SU-DHL-6 (cell line): ENCODE data around the gene NFATC3.

Source experiments
- H2AFZ ChIP-seq: fragments of 200-600 bp; sonication (generic); 2 replicates; pipeline ENCODE4 v1.6.1; 2014; ENCODE audit warnings: low read depth, mild to moderate bottlenecking, moderate library complexity, mixed read lengths, antibody characterized with exemption, low read length; ENCODE audit not compliant: severe bottlenecking
- H3F3A ChIP-seq: fragments of 200-600 bp; shearing (Covaris generic); 2 replicates; pipeline ENCODE4 v1.6.0; 2016; ENCODE audit warnings: antibody characterized with exemption, mild to moderate bottlenecking; ENCODE audit not compliant: insufficient read depth
- H3K27ac ChIP-seq: fragments of 200-600 bp; sonication (generic); 2 replicates; pipeline ENCODE4 v1.5.1; 2016; ENCODE audit warnings: low read depth, mild to moderate bottlenecking, low read length, moderate library complexity, mixed read lengths
- H3K27me3 ChIP-seq: fragments of 200-600 bp; sonication (generic), shearing (Covaris generic); 2 replicates; pipeline ENCODE4 v1.6.0; 2014; ENCODE audit warnings: mild to moderate bottlenecking, low read length
- H3K36me3 ChIP-seq: fragments of 200-600 bp; sonication (generic); 2 replicates; pipeline ENCODE4 v1.6.1; 2014; ENCODE audit warnings: mild to moderate bottlenecking, low read length, mixed read lengths
- H3K4me2 ChIP-seq: fragments of 300-600, 200-600 bp; shearing (Covaris generic), sonication (generic); 2 replicates; pipeline ENCODE4 v1.6.0; 2014; ENCODE audit warnings: low read length, low read depth, mild to moderate bottlenecking; ENCODE audit not compliant: poor library complexity, severe bottlenecking
- H3K4me3 ChIP-seq: fragments of 200-600 bp; sonication (generic); 2 replicates; pipeline ENCODE4 v1.5.1; 2014; ENCODE audit warnings: antibody characterized with exemption, low read length, mild to moderate bottlenecking, mixed read lengths; ENCODE audit not compliant: insufficient read depth, poor library complexity, severe bottlenecking
- H3K79me2 ChIP-seq: fragments of 200-600 bp; sonication (generic); 2 replicates; pipeline ENCODE4 v1.6.1; 2014; ENCODE audit warnings: mild to moderate bottlenecking, low read length, moderate library complexity; ENCODE audit not compliant: insufficient read depth
- H3K9ac ChIP-seq: fragments of 200-600 bp; sonication (generic); 2 replicates; pipeline ENCODE4 v1.7.0; 2014; ENCODE audit warnings: mild to moderate bottlenecking, low read length
- H3K9me2 ChIP-seq: fragments of 200-600 bp; sonication (generic); replicated peaks from 2 replicates; pipeline ENCODE4 v1.6.1; 2014; ENCODE audit warnings: low read length; ENCODE audit not compliant: insufficient read depth
- H3K9me3 ChIP-seq: fragments of 200-600 bp; sonication (generic); 2 replicates; pipeline ENCODE4 v1.6.1; 2014; ENCODE audit warnings: low read length, mixed read lengths; ENCODE audit not compliant: insufficient read depth
- H4K20me1 ChIP-seq: fragments of 200-600 bp; sonication (generic); 2 replicates; pipeline ENCODE4 v1.6.1; 2014; ENCODE audit warnings: low read depth, mild to moderate bottlenecking, antibody characterized with exemption, low read length, moderate library complexity, mixed read lengths
- EZH2phosphoT487 ChIP-seq: fragments of 200-600 bp; sonication (generic), shearing (Covaris generic); conservative IDR thresholded peaks from 2 replicates; pipeline ENCODE4 v1.6.1; 2018; ENCODE audit warnings: mild to moderate bottlenecking, antibody characterized with exemption, low read length, moderate library complexity, mixed read lengths
- TF ChIP-seq, protein P1 (sequence below): fragments of 200-600 bp; sonication (generic); IDR thresholded peaks from one replicate; pipeline ENCODE4 v1.5.1; 2017; ENCODE audit warnings: antibody characterized with exemption, mild to moderate bottlenecking, low read length, moderate library complexity; ENCODE audit not compliant: insufficient read depth, poor library complexity, severe bottlenecking

NFATC3 gene

DNA sequence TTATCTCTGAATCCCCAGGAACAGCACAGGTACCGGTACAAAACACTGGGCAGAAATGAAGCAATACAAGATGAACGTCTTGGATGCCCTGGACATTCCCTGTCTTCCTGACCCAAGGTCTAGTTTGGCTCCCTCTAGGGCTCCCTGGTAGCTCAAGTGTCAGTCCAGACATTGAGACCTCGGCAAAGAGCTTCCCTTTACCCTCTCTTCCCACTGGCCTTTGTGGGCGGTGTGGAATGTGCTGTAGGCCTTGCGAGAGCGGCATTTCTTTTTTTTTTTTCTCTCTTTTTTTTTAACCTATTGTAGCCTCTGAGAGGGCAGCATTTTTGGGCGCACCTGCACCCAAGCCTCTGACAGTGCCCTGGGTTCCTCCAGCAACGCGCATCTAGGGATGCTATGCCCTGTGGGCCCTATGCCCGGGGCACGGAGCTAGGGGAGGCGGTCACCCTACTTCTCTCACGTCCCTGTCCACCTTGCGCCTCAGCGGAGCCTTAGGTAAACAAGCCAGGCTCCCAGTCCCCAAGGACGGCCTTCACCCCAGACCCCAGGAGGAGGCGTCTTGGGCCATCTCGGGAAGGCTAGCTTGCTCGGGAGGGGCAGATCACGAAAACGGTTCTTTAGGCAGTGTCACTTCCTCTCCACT lies 1.2 kb upstream of the NFATC3 start:
- H3K4me3 ChIP-seq, result peak overlapping the region; percentile 79
- TF ChIP-seq EZH2phosphoT487, result no peak
- TF ChIP-seq, protein P1, sequence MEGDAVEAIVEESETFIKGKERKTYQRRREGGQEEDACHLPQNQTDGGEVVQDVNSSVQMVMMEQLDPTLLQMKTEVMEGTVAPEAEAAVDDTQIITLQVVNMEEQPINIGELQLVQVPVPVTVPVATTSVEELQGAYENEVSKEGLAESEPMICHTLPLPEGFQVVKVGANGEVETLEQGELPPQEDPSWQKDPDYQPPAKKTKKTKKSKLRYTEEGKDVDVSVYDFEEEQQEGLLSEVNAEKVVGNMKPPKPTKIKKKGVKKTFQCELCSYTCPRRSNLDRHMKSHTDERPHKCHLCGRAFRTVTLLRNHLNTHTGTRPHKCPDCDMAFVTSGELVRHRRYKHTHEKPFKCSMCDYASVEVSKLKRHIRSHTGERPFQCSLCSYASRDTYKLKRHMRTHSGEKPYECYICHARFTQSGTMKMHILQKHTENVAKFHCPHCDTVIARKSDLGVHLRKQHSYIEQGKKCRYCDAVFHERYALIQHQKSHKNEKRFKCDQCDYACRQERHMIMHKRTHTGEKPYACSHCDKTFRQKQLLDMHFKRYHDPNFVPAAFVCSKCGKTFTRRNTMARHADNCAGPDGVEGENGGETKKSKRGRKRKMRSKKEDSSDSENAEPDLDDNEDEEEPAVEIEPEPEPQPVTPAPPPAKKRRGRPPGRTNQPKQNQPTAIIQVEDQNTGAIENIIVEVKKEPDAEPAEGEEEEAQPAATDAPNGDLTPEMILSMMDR, result no peak
- peak overlapping the region; percentile 95 for H3K4me2 ChIP-seq
- H3K27me3 ChIP-seq, result no peaks in the 10 kb centered on the region
- H3K27ac ChIP-seq, result peak overlapping the region; percentile 93
- peak overlapping the region; percentile 94 for H3K9ac ChIP-seq
- peak overlapping the region; percentile 99 for H2AFZ ChIP-seq
- H4K20me1 ChIP-seq, result peaks cover 13% of the 10 kb centered on the region; the same call in 1 of the 2 replicates
- H3K36me3 ChIP-seq, result no peaks in the 10 kb centered on the region
- peaks cover 31% of the 10 kb centered on the region for H3K79me2 ChIP-seq
- peaks cover 13% of the 10 kb centered on the region for H3F3A ChIP-seq
- H3K9me2 ChIP-seq, result no peaks in the 10 kb centered on the region
- no peaks in the 10 kb centered on the region for H3K9me3 ChIP-seq

DNA sequence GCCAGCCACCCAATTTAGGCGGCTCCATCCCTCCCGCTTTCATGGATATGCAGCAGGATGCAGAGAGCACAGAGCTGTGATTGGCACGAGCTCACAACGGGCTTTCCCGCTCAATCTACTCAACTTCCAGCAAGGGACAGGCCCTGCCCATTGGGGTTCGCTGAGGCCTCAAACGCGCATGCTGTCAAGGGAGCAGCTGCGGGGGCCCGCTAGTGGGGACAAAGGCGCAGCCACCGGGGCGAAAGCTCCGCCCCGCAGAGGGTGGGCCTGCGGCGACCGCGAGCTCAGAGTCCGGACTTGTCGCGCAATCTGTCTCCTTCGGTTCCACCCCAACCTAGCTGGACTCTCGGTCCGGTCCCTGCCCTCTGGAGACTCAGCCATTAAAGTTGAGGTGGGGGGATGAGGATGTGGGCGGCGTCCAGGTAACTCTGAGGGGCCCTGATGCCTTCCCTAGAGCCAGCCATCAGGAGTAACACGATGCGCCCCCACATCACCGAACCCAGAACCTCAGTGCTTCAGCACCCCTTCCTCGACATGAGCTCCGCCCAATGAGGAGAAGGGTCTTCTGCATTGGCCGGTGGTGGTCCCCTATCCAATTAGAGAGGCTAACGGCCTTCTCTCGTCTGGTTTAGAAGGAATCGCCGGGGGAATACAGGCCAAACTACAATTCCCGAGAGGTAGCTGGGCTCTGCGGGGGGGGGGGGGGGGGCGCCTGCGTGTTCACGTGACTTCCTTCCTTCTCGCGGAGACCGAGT lies 489 bp upstream of the NFATC3 start:
- no peak for TF ChIP-seq EZH2phosphoT487
- TF ChIP-seq, protein P1, result no peak
- no peaks in the 10 kb centered on the region for H3K27me3 ChIP-seq
- peaks cover 19% of the 10 kb centered on the region; the same call in 1 of the 2 replicates for H4K20me1 ChIP-seq
- peak overlapping the region; percentile 79 for H3K4me3 ChIP-seq
- H3K36me3 ChIP-seq, result no peaks in the 10 kb centered on the region
- peak overlapping the region; percentile 99 for H2AFZ ChIP-seq
- no peaks in the 10 kb centered on the region for H3K9me2 ChIP-seq
- peaks cover 20% of the 10 kb centered on the region for H3F3A ChIP-seq
- H3K79me2 ChIP-seq, result peaks cover 38% of the 10 kb centered on the region
- H3K9ac ChIP-seq, result peak overlapping the region; percentile 94
- H3K27ac ChIP-seq, result peak overlapping the region; percentile 93
- no peaks in the 10 kb centered on the region for H3K9me3 ChIP-seq
- peak overlapping the region; percentile 95 for H3K4me2 ChIP-seq

DNA sequence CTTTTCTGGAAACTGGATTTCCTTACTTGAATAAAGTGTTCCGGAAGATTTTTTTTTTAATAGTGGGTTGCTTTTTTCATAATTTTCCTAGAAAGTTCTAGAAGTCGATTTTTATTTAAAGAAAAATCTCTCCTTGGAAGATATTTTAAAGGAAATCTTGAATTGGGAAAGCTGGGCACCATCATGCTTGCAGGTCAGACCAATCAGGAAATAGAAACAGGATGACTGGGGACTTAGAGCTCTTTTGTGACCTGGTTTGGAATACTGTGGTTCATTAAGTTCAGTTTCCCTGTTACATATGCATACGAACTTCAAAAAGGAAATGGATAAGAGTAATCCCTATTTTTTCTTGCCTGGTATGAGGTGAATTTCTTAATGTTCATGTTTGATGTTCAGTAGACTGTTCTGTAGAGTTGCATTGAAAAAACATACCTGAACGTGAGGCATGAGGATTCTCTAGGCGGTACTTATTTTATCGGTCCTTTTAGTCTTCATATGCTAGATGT lies 1.2 kb downstream of the NFATC3 start:
- H3K9ac ChIP-seq, result peak overlapping the region; percentile 94
- no peaks in the 10 kb centered on the region for H3K36me3 ChIP-seq
- H3F3A ChIP-seq, result peaks cover 33% of the 10 kb centered on the region
- H3K27ac ChIP-seq, result peak overlapping the region; percentile 81
- no peaks in the 10 kb centered on the region for H3K9me3 ChIP-seq
- no peaks in the 10 kb centered on the region for H3K9me2 ChIP-seq
- H2AFZ ChIP-seq, result no peak overlapping the region
- TF ChIP-seq, protein P1, result no peak
- no peak for TF ChIP-seq EZH2phosphoT487
- H3K4me3 ChIP-seq, result peak overlapping the region; percentile 83
- H3K27me3 ChIP-seq, result no peaks in the 10 kb centered on the region
- peak overlapping the region; percentile 96 for H3K4me2 ChIP-seq
- H4K20me1 ChIP-seq, result peaks cover 31% of the 10 kb centered on the region
- peaks cover 55% of the 10 kb centered on the region for H3K79me2 ChIP-seq
